GM19328 (cell line): ENCODE measurements around the gene EIF5AL1.
"Not testable (repeated sequence)": the region's sequence is repeated elsewhere in the genome, so short reads cannot be mapped to it uniquely, and the experiment has no call there.

Experiments
- ATAC-seq: cut with Tn5 transposase; IDR thresholded peaks from one replicate; pipeline ENCODE4 v1.9.1; 2021; ENCODE audit warnings: mild to moderate bottlenecking, moderate library complexity; ENCODE audit not compliant: unreplicated experiment

EIF5AL1 gene

DNA sequence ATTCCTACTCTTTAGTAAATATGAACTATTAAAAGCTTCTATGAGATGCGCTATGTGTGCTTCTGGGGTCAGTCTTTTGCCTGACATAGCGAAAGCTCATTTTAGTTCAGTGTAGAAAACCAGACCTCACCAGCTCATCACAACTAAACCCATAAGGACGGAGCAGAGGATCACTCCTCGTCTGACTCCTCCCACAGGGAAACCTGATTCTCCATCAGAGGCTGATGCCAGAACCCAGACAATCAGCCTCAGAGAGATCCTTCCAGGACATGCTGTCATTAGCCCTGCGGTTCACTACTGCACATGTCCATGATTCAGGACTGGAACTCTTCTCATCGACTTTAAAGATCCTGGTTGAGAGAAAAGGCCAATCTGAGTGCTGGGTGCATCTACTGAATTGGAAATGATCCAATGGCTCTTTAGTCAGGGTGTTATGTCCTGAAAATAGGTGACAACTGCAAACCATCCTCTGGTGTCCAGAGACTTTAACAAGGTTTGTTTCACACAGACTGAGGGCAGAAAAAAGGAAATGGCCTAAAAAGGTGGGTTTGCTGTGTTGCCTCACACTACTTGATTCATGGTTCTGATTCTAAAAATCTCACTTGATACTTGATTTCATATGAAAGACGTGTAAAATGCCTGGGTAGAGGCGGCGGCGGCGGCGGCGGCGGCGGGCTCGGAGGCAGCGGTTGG lies at the start of gene EIF5AL1:
Gene EIF5AL1, plus strand, starts transcription at position 643 of the 693 bp plus-strand sequence. CDS start 117 bp downstream, outside the sequence.
- not testable (repeated sequence) for ATAC-seq

DNA sequence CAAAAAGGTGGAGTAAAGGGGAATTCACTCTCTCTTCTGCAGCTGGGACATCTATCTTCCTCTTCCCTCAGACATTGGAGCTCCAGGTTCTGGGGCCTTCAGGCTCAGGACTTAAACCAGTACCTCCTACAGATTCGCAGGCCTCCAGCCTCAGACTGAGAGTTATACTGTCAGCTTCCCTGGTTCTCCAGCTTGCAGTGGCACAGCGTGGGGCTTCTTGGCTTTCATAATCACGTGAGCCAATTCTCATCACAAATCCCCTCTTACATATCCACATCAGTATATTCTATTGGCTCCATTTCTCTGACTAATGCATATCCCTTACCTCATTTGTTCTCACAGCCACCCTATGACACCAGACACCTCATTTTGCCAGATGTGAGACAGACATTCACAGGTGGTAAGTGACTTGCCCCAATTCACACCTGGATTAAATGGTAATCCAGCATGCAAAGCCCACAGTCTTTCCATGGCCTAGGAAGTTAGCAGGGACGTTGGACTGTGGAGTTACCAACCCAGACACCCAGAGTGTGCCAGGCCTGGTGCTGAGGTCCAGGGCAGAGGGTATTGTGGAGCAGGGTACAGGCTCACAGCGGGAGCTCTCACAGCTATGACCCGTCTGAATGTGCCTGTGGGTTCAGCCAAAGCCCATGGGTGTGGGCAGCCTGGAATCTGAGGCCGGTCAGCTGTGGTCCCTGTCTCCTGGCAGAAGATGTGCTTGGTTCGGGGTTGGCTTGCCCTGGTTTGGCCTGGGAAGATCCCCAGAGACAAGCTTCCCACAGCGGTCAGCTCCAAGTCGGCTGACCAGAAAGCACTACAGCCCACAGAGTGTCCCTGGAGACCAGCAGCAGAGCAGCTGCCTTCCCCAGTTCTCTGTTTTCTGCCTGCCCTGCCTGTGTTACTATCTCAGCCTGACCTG lies 48.5 kb upstream of the EIF5AL1 start:
- no peak for ATAC-seq

DNA sequence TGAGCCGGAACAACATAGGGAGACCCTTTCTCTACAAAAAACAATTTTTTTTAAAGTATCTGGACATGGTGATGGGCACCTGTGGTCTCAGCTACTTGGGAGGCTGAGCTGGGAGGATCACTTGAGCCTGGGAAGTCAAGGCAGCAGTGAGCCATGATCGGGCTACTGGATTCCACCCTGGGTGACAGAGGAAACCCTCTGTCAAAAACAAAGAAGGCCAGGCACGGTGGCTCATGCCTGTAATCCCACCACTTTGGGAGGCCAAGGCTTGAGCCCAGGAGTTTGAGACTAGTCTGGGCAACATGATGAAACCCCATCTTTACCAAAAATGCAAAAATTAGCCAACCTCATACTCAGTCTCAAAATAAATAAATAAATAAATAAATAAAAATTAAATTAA lies 47.0 kb upstream of the EIF5AL1 start:
- no peak for ATAC-seq

DNA sequence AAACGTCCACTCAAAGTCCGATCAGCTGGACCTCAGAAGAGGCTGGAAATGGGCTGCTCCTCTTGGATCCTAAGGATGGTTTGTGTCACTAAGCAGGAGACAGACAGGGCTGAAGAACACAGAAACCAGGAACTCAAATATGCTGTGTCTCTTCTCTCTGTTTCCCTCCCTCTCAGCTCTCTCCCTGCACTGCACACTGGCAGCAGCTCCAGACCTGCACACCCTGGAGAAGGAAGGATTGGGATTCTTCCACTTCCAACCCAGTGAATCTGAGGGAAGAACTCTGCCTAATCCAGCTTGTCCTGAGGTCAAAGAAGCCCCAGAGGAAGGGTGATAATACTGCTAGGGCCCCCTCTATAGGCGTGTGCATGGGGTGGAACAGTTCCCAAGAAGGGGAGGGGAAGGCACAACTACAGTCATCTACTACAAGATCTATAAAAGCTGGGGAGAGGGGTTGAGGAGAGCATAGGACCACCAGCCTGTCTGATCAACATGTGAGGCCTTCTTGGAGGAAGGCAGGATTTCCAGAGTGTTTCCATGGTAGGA lies 44.2 kb upstream of the EIF5AL1 start:
- ATAC-seq: no peak

DNA sequence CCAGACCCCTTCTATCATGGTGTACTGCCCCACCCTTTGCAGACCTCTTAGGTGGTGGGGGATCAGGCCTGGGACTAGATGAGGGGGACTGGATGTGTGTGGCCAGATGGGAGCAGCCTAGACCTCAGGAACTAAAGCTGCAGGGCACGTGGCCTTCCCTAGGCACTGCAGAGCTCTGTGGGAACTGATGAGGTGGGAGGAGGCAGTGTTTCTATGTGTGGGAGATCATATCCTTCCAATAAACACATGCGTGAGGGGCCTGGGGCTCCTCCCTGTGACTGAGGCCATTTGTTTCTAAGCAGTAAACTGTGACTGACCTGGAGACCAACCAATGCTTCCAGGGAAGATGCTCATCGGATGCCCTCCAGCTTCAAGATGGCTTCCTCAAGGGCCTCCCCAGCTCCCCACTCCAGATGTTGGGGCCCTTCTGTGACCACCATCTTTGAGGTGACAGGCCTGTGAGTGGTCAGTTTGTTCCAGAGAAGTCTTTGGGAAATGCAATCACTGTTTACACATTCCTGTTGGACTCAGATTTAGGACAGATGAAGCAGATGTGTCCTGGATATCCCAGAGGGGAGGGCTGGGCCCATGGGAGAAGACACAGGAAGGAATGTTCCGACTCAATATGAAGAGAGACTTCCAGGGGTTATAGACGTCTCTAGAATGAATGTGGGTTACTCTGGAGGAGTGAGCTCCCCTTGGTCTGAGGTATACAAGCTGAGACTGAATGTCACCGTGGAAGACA lies 43.3 kb upstream of the EIF5AL1 start:
- ATAC-seq: no peak

DNA sequence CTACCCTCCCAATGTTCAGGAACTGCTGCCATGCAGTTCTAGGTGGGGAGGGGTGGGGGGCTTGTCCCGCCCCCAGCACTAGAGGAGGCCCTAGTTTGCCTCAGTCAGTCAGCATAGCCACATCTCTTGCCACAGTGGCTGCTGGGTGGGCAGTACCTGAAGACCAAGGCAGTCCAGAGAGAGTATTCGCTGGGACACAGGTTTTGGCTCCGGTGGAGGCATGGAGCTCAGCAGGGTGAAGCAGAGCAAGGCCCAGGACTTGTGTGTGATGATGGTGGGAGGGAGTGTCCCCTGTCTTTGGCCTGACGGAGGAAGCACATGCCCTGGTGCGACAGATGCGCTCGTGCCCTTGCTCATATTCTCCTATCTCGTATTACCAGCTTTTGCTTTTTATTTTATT lies 42.2 kb upstream of the EIF5AL1 start:
- ATAC-seq: no peak

DNA sequence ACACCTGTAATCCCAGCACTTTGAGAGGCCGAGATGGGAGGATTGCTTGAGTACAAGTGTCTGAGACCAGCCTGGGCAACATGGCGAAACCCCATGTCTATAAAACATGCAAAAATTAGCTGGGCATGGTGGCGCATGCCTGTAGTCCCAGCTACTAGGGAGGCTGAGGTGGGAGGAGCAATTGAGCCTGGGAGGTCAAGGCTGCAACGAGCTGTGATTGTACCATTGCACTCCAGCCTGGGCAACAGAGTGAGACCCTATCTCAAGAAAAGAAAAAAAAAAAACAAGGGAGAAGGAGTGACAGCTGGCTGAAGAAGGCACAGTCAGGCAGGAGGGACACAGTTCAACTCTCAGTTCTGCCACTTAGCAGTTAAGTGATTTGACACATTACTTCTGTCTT lies 40.6 kb upstream of the EIF5AL1 start:
- no peak for ATAC-seq

DNA sequence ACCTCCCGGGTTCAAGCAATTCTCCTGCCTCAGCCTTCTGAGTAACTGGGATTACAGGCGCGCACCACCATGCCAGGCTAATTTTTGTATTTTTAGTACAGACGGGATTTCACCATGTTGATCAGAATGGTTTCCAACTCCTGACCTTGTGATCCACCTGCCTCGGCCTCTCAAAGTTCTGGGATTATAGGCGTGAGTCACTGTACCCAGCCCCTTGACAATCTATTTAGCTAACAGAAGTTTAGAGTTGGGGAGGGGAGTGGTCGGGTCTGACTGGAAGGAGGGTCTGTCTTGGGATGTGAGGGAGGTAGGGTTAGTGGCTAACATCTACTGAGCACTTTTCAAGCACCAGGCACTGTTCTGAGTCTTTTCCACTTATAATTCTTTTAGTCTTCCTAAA lies 39.9 kb upstream of the EIF5AL1 start:
- no peak for ATAC-seq

DNA sequence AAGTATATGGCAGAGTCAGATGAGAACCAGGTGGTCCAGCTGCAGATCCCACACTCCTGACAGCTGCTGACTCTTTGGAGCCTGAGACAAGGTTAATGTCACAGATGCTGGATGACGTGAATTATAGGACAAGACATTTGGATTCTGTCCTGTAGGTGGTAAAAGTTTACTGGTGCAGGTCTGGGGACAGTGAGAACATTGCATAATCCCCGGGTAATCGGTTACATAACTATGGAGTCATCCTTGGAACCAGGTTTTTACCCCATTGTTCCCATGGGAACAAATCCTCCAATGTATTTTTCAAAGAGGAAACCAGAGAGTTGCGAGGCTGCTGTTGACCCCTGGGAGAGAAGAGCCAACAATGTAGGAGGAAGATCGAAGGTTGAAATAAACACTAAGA lies 39.4 kb upstream of the EIF5AL1 start:
- ATAC-seq: no peak

DNA sequence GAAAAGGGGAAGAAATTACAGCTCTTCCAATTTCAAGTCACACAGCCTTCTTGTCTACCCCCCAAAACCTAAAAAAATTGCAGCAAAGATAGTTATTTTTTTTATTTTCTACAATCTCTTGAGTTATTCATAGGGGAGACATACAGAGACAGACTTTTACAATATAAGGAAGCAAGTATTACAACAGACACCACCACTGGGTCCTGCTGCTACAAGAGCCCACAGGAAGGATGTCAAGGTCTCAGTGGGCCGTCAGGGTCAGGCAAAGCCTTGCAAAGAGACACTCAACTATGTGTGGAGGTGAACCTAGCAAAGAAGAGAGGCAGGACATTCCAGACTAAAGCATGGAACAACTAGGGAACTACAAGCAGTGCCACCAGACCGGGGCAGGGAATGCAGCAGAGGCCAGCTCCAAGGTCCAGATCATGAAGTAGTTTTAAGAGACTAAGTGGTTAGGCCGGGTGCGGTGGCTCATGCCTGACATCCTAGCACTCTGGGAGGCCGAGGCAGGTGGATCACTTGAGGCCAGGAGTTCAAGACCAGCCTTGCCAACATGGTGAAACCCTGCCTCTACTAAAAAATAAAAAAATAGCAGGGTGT lies 38.7 kb upstream of the EIF5AL1 start:
- ATAC-seq: no peak

DNA sequence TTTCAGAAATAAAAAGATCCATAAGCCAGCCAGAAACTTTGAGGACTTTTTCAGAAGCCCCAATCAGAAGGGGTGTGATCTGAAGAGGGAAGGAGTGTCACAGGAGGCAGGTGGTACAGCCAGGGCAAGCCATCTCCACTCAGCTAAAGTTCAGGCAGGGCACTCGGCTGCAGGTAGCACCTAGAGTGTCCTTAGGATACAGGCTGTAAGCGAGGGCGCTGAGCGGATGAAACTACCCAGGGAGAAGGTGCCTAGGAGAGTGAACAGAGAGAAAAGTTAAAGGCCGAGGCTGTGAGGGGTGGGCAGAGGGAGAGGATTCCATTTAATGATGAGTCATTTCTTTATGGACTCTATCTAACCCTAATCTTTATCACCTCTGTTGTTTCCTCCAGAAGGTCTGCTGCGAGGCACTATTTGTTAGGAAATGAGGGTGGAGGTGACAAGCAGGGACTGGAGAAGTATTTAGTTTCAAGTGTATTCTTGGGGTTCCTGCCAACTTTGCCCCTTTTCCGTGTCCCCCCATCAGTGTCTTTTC lies 37.1 kb upstream of the EIF5AL1 start:
- ATAC-seq: no peak

DNA sequence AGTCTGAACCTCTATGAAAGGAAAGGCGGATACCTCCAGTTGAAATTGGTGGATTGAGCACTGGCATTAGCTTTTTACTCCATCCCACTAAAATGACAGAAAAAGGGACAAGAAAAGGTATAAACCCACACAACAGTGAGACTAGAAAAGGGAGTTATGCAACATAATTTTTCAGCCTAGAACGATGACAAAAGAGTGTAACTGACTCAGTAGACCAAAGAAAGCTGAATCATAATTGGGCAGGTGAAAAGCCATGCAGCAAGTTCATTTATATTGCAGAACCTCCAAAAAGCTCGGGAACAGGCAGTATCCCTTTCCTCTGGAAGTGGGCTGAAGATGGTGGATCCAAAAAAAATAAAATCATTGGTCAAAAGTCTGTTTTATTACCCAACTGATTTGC lies 36.5 kb upstream of the EIF5AL1 start:
- ATAC-seq: no peak

DNA sequence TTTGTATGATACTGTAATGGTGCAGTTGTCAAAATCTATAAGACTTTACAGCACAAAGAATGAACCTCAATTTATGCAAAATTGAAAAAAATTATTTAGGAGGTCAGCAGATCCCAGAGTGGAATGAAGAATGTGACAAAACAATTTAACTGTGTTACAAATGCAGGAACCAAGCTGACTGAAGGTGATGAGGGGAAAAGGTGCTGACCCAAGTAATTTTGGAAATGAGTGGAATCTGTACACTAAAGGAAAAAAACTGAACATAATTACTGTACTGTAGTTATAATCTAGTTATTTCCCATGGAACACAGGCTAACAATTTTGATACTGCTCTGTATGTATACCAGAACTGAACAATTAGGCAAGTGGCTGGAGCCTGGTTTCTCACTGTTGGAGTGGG lies 35.7 kb upstream of the EIF5AL1 start:
- no peak for ATAC-seq

DNA sequence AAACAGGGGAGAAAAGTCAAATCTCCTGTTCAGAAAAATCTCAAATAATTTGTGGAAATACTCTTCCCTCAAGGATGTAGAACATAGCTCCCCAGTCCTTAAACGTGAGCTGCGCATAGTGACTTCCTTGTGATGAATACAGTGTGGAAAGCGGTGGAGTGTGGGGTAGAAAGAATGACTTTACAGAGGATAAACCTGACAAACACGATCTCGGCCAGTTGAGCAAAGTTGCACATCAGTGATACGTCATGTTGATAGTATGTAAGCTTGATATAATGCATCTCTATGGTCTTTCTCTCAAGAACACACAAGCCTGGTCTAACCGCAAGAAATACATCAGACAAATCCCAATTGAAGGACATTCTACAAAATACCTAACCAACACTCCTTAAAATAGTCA lies 34.9 kb upstream of the EIF5AL1 start:
- no peak for ATAC-seq

DNA sequence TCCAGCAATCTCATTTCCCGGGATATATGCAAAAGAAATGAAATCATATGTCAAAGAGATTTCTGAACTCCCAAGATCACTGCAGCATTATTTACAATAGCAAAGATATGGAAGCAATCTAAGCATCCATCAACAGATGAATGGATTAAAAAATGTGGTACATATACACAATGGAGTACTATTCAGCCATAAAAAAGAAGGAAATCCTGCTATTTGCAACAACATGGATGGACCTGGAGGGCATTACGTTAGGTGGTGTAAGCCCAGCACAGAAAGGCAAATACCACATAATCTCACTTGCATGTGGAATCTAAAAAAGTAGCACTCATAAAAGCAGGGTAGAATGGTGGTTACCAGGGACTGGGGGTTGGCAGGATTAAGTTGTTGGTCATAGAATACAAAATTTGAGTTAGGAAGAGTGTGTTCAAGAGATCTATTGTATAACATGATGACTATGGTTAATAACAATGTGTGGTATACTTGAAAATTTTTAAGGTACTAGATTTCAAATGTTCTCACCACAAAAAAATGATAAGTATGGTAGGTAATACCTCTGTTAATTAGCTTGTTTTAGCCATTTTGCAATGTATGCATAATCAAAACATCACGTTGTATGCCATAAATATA lies 32.9 kb upstream of the EIF5AL1 start:
- no peak for ATAC-seq

DNA sequence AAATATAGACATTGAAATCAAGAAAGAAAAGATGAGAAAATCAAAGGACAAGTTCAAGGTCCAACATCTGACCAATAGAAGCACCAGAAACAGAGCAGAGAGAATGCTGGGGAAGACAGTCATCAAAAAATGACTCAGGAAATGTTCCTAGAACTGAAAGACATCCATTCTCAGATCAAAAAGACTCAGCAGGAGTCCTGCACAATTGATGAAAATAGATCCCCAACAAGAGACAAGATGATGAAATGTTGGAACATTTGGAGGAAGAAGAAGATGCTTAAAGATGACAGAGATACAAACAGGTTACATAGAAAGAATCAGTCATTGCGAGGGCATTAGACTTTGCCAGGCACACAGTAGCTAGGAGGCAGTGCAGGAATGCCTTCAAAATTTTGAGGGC lies 30.0 kb upstream of the EIF5AL1 start:
- no peak for ATAC-seq

DNA sequence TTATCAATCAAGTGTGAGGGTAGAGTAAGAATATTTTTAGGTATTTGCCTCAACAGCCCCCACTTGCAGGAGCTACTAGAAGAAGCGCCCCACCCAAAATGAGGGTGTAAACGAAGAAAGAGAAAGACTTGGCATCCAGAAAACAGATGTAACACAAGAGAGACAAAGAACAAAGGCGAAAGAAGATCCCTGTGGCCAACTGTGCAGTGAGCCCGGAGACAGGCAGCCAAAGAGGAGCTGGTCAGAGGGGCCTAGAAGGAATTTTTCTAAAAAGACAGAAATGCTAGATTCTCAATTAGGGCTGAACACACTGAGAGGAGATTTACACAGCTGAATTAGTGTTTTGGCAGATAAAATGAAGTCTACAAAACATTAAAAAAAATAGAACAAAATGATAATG lies 29.6 kb upstream of the EIF5AL1 start:
- ATAC-seq: no peak

DNA sequence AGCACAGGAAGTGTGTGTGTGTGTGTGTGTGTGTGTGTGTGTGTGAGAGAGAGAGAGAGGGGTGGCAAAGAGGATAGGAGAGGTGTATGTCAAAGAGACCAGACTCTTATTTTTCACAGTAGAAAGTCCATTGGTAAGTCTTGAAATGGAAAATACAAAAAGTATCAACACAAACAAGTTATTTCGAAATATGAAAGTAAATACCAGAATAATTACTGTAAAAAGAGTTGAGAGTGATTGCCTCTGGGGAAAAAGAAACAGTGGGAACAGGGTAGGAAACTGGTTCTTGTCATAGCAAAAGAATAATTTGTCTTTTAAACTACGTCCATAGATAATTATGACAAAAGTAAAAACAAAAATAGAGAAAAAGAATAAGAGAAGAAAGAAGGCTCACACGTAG lies 29.0 kb upstream of the EIF5AL1 start:
- ATAC-seq: no peak

DNA sequence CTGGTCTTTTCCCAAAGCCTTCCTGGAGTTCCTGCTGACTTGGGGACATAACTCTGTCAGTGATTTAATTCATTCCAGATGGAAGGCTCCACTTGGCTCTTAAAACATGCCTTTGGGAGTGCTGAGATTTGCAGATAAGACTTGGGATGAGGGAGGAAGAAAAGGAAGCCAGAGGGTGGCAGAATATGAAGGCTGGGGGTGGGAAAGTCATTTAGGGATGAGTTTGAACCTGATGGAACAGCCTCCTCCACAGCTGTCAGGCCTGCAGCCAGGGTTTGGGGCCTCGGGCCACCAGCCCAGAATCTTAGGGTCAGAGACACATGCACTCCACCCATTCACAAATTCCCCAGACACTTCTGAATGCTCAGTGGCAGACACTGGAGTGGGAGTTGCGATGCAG lies 28.4 kb upstream of the EIF5AL1 start:
- ATAC-seq: no peak

DNA sequence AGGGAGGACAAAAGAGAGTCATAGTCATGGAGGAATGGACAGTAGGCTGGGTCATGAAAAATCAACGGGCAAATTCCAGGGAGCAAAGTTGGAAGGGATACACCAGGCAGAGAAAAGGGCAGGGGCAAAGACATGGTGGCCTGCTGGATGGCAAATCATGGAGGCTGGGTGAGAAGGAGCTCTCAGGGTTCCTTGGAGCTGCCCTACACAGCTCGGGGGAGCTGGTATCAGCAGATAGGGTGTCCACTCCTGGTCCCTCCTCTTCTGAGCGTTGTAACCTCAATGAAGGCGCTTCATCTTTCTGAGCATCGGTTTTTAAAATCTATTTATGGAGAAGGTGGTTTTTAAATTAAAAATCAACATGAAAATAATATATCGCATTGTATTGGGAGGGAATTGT lies 27.9 kb upstream of the EIF5AL1 start:
- ATAC-seq: no peak
